ENCODE measurements around the gene PLD4.
"Not testable (repeated sequence)": the region's sequence is repeated elsewhere in the genome, so short reads cannot be mapped to it uniquely, and the experiment has no call there.

PLD4 gene, protein sequence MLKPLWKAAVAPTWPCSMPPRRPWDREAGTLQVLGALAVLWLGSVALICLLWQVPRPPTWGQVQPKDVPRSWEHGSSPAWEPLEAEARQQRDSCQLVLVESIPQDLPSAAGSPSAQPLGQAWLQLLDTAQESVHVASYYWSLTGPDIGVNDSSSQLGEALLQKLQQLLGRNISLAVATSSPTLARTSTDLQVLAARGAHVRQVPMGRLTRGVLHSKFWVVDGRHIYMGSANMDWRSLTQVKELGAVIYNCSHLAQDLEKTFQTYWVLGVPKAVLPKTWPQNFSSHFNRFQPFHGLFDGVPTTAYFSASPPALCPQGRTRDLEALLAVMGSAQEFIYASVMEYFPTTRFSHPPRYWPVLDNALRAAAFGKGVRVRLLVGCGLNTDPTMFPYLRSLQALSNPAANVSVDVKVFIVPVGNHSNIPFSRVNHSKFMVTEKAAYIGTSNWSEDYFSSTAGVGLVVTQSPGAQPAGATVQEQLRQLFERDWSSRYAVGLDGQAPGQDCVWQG

DNA sequence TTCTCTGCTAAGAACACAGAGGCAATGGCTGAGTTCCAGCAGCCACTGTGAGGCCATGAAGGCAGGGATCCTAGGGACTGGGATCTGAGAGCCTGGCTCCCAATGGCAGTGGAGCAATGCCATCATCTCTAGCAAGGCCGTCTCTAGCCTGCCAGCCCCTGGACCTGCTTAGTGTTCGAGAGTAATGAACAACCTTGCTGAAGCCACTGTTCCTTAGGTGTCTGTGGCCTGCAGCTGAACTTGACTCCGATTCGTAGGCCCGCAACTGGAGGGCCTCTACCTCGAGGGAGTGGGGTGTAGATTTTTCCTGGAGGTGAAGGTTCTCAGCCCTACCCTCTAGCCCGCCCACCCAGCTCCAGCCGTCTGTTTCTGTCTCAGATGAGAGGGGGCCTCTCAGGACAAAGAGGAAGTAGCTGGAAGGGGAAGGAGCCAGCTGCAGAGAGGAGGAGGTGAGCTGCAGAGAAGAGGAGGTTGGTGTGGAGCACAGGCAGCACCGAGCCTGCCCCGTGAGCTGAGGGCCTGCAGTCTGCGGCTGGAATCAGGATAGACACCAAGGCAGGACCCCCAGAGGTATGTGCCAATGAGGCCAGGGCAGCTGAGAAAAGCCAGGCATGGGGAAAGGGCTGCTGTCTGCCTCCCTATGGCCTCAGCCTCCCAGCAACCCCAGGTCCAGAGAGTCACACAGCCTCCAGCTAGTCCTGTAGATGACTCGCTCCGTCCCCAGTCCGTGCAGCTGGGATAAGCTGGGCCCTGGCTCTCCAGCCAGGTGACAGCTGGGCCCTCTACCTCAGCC, at the start of gene PLD4:
PLD4 (plus strand) TSS at position 459 of the 793 bp plus-strand sequence. CDS start 2,262 bp downstream, outside the sequence.
- no peak for DNase-seq

DNA sequence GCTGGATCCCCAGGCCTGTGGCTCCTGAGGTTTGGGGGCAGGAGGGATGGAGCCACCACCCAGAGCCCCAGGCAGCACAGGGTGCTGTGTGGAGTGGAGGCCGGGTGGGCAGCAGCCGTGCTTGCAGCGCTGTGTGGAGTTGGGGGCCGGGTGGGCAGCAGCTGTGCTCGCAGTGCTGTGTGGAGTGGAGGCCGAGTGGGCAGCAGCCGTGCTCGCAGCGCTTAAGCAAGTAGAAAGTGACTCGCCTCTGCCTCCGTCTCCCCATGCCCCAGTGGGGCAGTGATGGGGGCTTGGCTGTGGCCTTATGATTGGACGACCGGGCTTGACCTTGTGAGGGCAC, 49.3 kb upstream of the PLD4 start:
- DNase-seq, result no peak

DNA sequence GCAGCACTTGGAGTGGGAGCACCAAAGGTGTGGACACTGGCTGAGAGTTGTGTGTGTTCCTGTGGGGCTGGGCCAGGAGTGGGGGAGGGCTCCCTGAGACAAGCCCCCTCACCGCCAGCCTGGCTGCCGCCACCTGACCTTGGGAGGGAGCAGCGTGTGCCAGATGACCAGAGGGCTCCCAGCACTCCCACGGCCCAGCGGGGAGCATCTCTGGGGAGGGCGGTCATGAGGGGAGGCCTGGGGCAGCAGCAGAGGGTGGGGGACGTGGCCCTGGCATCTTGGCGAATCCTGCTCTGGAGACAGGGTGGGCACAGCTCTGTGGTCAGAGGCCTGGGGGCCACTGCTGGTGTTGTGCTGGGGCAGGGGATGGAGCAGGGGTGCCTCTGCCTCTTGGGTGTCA, 48.9 kb upstream of the PLD4 start:
- DNase-seq, result no peak

DNA sequence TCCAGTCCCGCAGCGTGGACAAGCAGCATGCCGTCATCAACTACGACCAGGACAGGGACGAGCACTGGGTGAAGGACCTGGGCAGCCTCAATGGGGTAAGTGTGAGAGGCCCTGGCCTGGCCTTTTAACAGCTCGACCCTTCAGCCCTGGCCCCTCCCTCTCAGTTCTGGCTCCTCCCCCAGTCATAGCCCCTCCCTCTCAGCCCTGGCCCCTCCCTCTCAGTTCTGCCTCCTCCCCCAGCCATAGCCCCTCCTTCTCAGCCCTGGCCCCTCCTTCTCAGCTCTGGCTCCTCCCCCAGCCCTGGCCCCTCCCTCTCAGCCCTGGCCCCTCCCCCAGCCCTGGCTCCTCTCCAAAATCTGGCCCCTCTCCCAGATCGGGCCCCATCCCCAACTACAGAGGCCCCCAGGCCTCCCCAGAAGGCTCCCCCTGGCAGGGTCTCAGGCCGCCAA, 48.4 kb upstream of the PLD4 start:
- DNase-seq, result no peak

DNA sequence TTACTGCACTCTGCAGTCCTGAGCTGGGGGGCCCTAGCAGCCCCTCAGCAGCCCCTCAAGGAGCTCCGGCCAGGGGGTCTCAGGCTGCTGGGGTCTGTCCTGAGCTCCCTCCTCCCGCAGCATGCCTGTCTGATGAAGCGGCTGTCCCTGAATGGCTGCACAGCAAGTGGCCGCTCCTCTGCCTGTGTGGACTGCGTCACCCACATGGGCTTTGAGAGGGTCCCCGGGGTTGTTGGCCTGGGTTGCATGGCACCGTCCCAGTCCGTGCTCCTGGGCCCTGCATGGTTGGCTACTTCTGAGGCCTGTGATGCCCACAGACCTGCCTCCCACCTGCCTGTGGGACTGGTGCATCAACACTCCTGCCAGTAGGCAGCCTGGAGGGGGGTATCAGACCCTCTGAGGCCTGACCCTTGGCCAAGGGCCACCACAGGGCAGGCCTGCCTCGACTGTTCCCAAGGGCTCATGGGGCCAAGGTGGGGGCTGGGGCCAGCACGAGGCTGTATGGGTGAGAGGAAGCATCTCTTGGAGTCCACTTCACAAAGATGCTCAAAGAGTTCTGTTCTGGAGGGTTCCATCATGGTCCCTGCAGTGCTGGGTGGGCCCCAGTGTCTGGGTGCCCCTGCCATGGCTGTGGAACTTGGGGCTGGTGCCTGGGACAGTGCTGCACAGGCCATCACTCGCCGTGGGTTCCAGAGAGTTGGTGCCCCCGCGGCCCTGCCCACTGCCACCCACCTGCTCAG, 47.4 kb upstream of the PLD4 start:
- no peak for DNase-seq

DNA sequence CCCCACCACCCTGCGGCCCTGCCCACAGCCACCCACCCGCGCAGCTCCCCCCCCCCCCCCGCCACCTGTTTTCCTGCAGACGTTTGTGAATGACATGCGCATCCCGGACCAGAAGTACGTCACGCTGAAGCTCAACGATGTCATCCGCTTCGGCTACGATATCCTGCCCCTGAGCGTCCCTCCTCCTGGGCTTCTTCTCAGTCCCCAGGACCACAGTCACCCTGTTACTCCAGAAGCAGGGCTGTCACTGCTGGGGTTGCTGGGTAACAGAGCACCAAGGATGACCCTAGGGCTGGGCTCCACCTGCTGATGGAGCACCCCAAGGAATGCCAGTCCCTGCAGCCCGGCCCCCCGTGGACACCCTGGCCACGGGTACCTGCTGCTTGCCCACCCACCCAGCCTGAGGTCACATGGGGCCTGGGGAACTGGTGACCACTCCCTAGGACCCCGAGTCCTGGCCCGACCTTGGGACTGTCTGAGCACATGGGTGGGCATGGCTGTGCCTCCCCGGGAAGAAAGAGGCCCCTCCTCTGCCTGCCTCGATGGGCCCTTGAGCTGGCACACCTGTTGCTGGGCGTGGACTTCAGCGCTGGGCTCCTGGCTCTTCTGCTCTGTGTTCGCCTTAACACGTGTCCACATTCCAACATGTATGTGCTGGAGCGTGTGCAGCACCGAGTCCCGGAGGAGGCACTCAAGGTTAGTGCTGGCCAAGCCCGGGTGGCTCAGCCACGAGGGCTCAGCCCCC, 46.7 kb upstream of the PLD4 start:
- no peak for DNase-seq

DNA sequence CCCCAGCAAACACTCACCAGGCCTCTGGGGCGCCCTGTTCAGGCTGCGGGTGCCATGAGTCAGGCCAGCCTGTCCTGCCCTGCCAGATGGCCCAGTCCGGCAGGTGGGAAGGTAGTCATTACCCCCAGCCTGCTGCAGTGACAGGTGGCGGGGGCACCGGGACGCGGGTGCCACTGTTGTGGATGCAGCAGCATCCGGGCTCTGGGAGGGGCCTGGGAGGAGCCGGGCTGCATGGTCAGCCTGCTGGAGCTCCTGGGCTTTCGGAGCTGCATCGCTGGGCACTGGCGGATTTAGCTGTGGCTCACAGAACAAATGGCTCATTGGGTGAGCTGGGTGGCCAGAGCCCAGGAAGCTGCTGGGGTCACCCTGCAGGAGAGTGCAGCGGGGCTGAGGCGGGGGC, 46.1 kb upstream of the PLD4 start:
- DNase-seq, result peak; percentile 37

DNA sequence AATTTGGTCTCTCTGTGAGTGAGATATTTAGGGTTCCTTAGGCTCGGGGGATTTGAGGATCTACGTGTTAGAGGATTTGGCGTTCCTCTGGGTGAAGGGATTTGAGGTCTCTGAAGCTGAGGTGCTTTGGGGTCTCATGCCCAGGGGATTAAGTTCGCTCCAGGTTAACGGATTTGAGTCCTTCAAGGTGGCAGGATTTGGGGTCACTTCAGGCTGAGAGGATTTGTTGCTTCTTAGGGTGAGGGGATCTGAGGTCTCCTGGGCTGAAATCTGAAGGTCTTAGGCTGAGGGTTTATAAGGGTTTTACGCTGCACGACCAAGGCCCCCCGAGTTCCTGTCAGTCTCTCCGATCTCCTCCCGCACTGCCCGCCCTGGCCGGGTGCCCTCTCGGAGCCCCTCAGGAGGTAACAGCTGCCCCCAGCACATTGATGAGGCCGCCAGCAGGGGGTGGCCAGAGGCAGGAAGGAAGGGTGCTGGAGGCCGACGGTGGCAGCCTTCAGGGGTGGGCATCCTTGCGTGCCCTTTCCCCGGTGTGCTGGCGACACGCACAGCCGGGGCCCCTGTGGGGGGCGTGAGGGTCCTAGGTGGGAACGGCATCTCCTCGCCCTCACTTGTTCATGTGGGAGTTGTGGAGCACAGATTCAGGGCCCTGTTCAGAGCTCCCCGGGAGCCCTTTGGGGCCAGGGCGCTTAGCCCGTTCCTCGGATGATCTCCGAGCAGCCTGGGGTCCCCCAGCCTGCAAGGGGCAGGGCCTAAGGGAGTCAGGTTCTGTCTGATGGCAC, 45.3 kb upstream of the PLD4 start:
- DNase-seq, result no peak

DNA sequence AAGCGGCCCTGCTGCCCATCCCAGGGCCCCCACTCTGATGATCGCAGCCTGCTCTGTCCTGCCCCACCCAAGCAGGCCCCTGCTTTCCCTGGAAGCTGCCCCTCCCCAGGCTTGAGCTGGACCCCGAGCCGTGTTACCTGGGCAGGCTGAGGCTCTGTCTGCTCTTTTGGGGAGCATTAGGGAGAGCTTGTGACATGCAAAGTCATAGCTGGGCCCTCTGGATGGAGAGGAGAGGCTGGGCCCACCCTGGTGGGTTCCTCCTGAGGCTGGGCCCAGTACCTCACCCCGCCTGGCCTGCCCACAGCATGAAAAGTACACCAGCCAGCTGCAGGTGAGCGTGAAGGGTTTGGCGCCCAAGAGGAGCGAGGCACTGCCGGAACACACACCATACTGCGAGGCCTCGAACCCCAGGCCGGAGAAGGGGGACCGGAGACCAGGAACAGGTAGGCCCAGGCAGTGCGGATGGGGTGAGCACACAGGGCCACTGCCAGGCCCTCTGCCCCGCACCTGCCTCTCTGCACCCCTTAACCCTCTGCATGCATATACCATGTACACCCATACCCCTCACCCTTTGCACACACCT, 44.6 kb upstream of the PLD4 start:
- DNase-seq, result no peak

DNA sequence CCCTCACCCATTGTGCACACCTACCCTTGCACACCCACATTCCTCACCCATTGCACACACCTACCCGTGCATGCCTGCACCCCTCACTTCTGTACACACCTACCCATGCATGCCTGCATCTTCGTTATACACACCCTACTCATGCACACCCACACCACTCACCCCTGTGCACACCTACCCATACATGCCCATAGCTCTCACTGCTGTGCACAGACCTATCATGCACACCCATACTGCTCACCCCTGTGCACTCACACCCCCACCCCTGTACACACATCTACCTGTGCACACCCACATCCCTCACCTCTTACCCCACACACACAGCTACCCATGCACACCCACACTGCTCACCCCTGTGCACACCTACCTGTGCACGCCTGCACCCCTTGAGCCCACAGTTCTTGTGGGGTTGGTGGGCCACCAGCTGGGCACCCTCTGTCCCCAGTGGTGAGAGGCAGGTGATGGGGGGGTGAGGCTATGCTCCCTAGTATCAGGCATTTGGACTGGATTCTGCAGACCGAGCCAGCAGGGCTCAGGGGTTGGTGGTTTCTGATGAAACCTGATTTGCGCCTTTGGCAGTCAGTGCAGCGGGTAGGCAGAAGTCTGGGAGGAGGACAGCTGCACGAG, 44.0 kb upstream of the PLD4 start:
- DNase-seq, result no peak

DNA sequence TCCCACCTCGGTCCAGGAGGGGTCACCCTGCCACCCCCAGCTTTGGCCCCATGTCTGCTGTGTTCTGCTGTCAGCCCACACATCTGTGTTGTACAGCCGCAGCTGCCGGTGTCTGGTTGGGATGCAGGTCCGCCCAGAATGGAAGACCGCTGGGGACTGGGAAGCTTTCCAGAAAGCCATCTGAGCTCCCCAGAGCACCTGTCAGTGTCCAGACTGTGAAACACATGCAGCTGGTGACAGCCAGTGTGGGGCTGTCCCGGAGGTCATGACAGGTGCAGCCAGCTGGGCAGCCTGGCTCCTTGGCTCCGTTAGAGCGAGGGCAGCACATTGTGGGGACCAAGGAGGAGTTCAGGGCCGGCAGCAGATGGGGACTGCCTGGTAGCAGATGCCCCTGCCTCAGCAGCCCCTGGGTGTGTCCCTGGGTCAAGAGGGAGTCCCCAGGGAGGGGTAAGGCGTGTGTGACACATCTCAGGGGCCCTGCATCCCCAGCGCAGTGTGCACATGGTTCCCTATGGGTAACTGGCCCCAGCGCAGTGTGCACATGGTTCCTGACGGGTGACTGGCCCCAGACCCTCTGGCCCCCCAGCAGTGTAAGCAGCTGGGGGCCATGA, 43.2 kb upstream of the PLD4 start:
- peak; percentile 92 for DNase-seq

DNA sequence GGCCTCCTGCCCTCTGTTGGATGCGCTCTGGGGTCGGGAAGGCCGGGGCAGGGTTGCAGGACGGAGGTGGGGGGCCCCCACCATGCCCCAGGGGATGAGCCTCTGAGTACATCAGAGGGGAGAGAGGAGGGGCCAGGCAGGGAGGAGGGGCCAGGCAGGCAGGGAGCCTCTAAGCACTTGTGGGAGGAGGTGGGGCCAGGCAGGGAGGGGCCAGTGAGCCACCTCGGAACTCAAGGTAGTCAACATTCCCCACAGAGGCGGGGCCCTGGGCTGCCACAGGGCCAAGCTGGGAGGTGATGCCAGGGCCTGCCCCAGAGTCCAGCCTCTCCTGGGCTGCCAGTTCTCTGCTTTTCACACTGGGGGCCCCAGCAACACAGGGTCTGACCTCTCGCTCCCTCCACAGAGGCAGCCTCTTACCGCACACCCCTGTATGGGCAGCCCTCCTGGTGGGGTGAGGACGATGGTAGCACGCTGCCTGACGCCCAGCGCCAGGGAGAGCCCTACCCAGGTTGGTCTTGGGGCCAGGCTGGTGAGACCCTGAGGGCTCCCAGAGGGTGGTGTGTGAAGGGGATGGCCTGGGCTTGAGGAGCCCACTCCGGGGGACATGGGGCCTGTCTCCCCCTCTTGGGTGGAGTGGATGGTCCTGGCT, 42.2 kb upstream of the PLD4 start:
- peak; percentile 20 for DNase-seq

DNA sequence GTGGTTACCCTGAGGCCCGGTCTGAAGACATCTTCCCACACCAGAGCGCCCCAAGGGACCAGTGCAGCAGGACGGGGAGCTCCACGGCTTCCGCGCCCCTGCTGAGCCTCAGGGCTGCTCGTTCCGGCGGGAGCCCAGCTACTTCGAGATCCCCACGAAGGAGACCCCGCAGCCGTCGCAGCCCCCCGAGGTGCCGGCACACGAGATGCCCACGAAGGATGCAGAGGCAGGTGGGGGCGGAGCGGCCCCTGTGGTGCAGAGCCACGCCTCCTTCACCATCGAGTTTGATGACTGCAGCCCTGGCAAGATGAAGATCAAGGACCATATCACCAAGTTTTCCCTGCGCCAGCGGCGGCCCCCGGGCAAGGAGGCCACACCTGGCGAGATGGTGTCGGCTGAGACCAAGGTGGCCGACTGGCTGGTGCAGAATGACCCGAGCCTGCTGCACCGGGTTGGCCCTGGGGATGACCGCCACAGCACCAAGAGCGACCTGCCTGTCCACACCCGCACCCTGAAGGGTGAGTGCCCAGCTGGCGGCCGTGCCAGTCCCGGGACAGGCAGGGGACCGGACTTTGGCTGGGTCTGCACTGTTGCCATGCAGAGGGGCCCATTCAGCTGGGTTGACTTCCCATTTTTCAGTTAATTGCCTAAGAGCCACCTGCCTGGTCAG, 41.6 kb upstream of the PLD4 start:
- no peak for DNase-seq

DNA sequence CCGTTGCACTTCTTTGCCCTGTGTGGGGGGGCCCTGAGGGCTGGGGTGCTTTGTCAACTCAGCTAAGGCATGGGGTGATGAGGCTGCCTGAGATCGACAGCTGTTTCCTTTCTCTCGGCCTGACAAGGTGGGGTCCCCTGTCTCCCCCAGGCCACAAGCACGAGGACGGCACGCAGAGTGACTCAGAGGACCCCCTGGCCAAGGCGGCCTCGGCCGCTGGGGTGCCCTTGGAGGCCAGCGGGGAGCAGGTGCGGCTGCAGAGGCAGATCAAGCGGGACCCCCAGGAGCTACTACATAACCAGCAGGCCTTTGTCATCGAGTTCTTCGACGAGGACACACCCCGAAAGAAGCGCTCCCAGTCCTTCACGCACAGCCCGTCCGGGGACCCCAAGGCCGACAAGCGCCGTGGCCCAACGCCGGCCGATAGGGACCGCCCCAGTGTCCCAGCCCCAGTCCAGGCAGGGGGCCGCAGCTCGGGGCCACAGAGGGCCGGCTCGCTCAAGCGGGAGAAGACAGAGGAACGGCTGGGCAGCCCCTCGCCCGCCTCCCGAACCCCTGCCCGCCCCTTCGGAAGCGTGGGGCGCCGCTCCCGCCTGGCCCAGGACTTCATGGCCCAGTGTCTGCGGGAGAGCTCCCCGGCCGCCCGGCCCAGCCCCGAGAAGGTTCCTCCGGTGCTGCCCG, 40.9 kb upstream of the PLD4 start:
- no peak for DNase-seq

DNA sequence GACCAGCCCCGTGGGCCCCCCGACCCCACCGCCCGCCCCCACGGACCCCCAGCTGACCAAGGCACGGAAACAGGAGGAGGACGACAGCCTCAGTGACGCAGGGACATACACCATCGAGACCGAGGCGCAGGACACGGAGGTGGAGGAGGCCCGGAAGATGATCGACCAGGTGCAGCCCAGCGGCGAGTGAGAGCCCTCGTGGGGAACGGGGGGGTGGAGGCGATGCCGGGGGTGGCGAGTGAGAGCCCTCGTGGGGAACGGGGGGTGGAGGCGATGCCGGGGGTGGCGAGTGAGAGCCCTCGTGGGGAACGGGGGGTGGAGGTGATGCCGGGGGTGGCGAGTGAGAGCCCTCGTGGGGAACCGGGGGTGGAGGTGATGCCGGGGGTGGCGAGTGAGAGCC, 40.3 kb upstream of the PLD4 start:
- not testable (repeated sequence) for DNase-seq

DNA sequence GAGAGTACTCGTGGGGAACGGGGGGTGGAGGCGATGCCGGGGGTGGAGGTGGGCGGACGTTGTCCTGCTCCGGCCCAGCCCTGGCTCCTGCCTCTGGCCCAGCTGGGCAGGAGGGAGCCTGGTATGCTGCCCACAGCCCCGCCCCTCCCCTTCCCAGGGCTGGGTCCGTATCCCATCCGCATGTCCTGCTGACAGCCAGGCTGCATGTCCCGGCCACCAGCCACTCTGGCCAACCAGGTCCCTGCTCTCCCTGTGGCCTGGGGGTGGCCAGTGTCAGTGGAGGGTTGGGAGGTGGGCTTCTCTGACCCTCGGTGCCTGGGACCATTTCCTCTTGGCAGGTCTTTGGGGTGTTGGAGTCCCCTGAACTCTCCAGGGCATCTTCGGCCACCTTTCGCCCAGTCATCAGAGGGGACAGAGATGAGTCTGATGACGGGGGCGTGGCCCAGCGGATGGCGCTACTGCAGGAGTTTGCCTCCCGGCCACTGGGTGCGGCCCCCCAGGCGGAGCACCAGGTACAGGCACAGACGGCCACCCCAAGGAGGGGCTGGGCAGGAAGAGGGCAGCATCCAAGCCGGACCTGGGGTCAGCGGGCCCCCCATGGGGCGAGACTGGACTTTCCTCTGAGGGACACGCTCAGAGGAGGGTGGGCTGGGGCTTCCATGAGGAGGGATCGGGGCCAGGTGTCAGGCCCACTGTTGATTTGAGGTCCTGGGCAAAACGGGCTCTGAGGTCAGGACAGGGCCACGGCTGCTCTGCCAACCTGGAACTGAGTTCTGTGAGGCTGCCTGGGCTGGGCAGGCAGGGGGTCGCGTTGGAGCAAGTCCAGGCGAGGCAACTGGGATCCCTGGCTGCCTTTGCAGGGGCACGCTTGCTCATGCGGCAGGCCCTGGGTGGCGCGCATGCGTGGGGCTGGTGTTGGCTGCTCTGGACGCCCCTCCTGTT, 39.4 kb upstream of the PLD4 start:
- no peak for DNase-seq

DNA sequence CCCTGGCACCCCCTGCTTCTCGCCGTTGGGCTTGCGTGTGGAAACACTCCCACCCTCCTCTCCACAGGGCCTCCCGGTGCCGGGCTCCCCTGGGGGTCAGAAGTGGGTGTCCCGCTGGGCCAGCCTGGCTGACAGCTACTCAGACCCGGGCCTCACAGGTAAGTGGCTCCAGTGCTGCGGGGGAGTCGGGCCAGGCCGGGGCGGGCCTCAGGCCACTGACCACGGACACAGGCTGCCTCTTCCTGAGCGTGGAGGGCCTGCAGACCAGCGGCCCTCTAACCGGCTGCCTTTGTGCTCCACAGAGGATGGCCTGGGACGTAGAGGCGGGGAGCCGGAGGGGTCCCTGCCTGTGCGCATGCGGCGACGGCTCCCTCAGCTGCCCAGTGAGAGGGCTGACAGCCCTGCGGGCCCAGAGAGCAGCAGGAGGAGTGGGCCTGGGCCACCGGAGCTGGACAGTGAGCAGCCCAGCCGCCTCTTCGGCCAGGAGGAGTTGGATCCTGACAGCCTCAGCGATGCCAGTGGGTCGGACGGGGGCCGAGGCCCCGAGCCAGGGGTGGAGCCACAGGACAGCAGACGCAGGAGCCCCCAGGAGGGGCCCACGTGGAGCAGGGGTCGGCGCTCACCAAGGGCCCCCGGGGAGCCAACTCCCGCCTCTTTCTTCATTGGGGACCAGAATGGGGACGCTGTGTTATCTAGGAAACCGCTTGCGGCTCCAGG, 38.5 kb upstream of the PLD4 start:
- DNase-seq, result no peak
